ENCODE data around the gene KIAA1671.
"Not testable (repeated sequence)": the region's sequence is repeated elsewhere in the genome, so short reads cannot be mapped to it uniquely, and the experiment has no call there.

Gene KIAA1671

GRCh38 chr22:24951942-24952836 is at the start of gene KIAA1671:
TSS of gene KIAA1671 (plus strand) at chr22:24952716. CDS start at chr22:25028000, 75,284 bp downstream.
- DNase-seq, result peak; percentile 89

- DNase-seq, result no peak
These were observed 46.6 kb upstream of the KIAA1671 start for GRCh38 chr22:24905909-24906308.

- DNase-seq, result not testable (repeated sequence)
These were observed 45.4 kb upstream of the KIAA1671 start for GRCh38 chr22:24907101-24907500.

GRCh38 chr22:24920029-24920428 is 32.5 kb upstream of the KIAA1671 start:
- DNase-seq, result no peak

GRCh38 chr22:24925586-24926427 is 26.7 kb upstream of the KIAA1671 start:
- no peak for DNase-seq

- DNase-seq, result no peak
These were observed 26.1 kb upstream of the KIAA1671 start for GRCh38 chr22:24926428-24926725.

GRCh38 chr22:24926849-24927579 is 25.5 kb upstream of the KIAA1671 start:
- DNase-seq, result no peak

GRCh38 chr22:24928322-24928721 is 24.2 kb upstream of the KIAA1671 start:
- no peak for DNase-seq

GRCh38 chr22:24930678-24931077 is 21.8 kb upstream of the KIAA1671 start:
- DNase-seq, result no peak

GRCh38 chr22:24935771-24936483 is 16.6 kb upstream of the KIAA1671 start:
- no peak for DNase-seq

GRCh38 chr22:24937114-24937513 is 15.4 kb upstream of the KIAA1671 start:
- no peak for DNase-seq

GRCh38 chr22:24938741-24939341 is 13.7 kb upstream of the KIAA1671 start:
- DNase-seq, result peak; percentile 25

GRCh38 chr22:24942301-24942700 is 10.2 kb upstream of the KIAA1671 start:
- no peak for DNase-seq

GRCh38 chr22:24944217-24944937 is 8.1 kb upstream of the KIAA1671 start:
- no peak for DNase-seq

GRCh38 chr22:24945430-24945829 is 7.1 kb upstream of the KIAA1671 start:
- DNase-seq, result no peak

GRCh38 chr22:24947383-24947782 is 5.1 kb upstream of the KIAA1671 start:
- DNase-seq, result no peak

- no peak for DNase-seq
These were observed 4.6 kb upstream of the KIAA1671 start for GRCh38 chr22:24947881-24948280.

- no peak for DNase-seq
These were observed 3.9 kb upstream of the KIAA1671 start for GRCh38 chr22:24948356-24949202.

- no peak for DNase-seq
These were observed 2.1 kb upstream of the KIAA1671 start for GRCh38 chr22:24950272-24950902.

- no peak for DNase-seq
These were observed 394 bp downstream of the KIAA1671 start for GRCh38 chr22:24952837-24953383.
